IPS-15b (cell line): Measurements from ENCODE around the gene THBS2.
"Not testable (repeated sequence)": the region's sequence is repeated elsewhere in the genome, so short reads cannot be mapped to it uniquely, and the experiment has no call there.

Experiments
- H3K27me3 ChIP-seq: one replicate; pipeline ENCODE4 v1.6.1; 2013; ENCODE audit warnings: low read length; ENCODE audit not compliant: control insufficient read depth, insufficient read depth
- H3K36me3 ChIP-seq: one replicate; pipeline ENCODE4 v1.6.1; 2013; ENCODE audit warnings: low read length; ENCODE audit not compliant: control insufficient read depth, insufficient read depth
- H3K4me1 ChIP-seq: one replicate; pipeline ENCODE4 v1.6.1; 2013; ENCODE audit warnings: mild to moderate bottlenecking, low read length; ENCODE audit not compliant: control insufficient read depth, insufficient read depth
- H3K4me3 ChIP-seq: one replicate; pipeline ENCODE4 v1.5.1; 2013; ENCODE audit warnings: low read depth, low read length
- H3K9ac ChIP-seq: one replicate; pipeline ENCODE4 v1.6.1; 2013; ENCODE audit warnings: low read depth, mild to moderate bottlenecking, low read length
- H3K9me3 ChIP-seq: one replicate; pipeline ENCODE4 v1.6.1; 2013; ENCODE audit warnings: mild to moderate bottlenecking, low read length; ENCODE audit not compliant: control insufficient read depth, insufficient read depth

Gene THBS2

DNA sequence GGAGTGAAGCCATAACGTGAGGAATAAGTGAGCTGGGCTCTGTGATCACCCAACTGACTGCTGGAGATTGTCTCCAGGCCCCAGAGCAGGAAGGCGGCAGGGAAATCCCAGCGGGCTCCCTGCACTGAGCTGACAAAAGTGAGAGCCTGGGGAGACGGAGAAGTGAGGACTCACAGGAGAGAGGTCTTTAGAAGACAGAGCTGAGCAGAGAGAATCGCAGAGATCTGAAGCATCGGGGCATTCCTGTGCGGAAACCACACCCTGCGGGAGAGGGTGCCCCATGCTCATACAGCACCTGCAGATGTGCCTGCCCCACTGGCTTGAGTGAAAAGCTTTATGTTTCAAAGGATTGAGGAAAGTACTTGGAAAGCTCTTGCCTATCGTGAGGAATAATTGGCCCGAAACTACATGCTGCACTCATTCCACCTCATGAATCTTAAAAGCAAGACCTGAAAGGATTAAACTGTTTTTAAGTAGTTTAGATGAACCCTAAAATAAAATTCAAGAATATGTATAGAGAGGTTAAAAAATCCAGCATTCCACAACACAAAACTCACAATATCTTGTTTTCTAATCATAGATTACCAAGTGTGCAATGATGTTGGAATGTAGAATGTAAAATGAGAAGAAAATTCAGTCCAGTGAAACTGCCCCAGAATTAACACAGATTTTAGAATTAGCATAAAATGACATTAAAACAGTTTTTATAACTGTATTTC, 17.7 kb upstream of the THBS2 start:
- no peaks in the 10 kb centered on the region for H3K36me3 ChIP-seq
- no peaks in the 10 kb centered on the region for H3K27me3 ChIP-seq
- H3K4me1 ChIP-seq, result peaks cover 13% of the 10 kb centered on the region
- H3K9me3 ChIP-seq, result no peaks in the 10 kb centered on the region
- H3K9ac ChIP-seq, result no peak overlapping the region
- H3K4me3 ChIP-seq, result no peak overlapping the region

DNA sequence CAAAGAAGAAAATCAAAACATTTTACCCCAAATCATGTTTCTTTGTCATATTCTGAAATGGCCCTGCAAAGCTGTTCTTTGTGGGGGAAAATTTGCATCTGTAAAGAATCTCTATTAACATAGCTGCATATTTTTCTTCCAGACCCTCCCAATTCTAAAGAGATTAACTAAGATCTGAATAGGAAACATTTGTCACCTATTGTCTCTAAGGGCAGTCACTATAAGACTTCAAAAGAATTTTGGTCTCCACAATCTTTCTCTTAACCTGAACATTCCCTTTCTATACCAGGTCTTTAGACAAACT, 16.4 kb upstream of the THBS2 start:
- not testable (repeated sequence) for H3K36me3 ChIP-seq, H3K9ac ChIP-seq, H3K4me3 ChIP-seq, H3K9me3 ChIP-seq, H3K27me3 ChIP-seq
- peaks cover 13% of the 10 kb centered on the region for H3K4me1 ChIP-seq

DNA sequence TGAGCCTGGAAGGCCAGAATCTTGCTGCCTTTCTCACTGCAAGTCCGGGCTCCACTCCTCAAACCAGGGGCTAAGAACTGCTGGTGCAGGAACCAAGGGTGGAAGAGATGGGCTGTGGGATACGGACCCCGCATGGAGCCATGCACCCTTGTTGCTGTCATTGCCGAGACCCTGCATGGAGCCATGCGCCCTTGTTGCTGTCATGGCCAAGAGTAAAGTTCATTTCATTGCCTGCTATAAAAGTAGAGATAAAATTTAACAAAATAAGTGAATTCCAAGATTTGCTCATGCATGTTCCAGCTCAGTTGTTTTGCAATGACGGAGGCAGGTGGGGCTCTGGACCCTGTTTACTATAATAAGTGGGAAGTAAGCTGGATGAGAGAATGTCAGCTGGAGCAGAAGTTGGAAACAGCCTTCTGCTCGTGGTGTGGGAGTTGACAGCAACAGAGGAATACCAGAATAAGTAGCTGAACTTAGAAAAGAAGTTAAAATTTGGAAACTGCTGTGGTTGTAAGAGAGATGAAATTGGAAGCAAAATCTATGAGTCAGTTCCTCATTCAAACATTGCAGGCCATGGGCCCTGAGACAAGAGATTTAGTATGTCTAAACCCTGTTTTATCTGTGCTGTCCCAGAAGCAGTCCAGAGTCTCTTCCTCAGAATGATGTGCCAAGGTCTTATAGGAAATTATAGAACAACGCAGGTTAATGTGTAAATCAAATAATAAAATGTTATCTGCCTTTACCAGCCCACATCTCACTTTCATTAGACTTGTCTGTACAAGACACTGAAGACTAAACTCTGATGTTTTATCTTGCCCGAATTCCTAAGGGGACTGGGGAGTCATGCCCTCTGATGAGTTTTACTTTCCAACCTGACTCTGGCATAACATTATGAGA, 15.8 kb upstream of the THBS2 start:
- no peaks in the 10 kb centered on the region for H3K27me3 ChIP-seq
- no peaks in the 10 kb centered on the region for H3K9me3 ChIP-seq
- no peak overlapping the region for H3K4me3 ChIP-seq
- no peak overlapping the region for H3K9ac ChIP-seq
- H3K4me1 ChIP-seq, result peaks cover 13% of the 10 kb centered on the region
- no peaks in the 10 kb centered on the region for H3K36me3 ChIP-seq

DNA sequence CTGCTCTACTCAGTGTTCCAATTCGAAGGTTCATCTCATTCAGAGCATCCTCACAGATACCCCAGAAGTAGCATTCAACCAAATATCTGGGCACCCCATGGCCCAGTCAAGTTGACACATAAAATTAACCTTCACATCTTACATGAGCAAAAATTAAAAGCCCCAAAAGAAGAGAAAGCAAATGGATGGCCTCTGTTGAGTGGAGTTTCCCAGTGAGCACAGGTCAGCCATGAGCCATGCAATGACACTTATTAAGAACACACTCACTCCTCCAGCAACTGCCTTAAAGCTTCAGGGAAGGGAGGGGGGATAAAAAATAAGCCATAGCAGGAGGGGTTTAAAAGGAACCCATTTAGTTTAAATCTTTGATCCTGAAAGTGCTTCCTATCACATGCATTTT, 14.6 kb upstream of the THBS2 start:
- Histone ChIP-seq H3K9ac (no peak overlapping the region), H3K36me3 (no peaks in the 10 kb centered on the region), H3K4me1 (peaks cover 13% of the 10 kb centered on the region), H3K9me3 (no peaks in the 10 kb centered on the region), H3K27me3 (no peaks in the 10 kb centered on the region), H3K4me3 (no peak overlapping the region)

DNA sequence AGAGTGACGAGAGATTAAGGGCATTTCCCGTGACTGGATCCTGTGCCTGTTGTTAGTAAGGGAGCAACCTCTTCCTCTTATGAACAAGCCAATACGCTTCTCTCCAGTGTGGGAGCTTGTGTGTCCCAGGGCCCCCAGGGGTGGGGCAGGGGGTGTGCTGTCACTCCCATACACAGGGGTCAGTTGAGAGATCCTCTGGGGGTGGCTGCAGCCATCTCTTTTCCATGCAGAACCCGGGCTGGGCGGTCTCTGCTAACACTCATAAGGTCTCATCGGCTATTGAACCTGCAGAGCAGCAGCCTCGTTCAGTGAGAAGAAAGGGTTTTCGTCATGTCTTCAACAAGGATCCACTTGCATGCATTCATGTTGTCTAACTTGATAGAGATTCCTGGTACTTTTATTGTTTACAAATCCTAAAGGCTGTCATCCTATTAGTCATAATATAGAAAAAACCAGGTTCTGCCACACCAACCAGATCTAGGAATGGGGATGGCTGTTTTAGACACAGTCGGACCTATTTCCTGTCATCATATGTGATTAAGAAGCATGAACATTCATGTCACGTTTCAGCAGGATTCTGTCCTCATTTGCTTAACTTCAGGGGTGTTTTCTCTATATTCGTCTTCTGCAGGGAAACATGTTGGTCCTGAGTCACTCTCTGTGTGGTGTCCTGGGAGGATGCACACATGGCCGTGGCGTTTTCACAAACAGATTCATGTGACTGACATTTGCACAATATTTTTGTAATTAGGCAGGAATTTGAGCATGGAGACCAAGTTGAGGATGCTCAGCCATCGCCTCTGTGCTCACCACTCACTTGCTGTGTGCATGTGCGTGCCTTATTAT, 13.3 kb upstream of the THBS2 start:
- no peak overlapping the region for H3K9ac ChIP-seq
- peaks cover 13% of the 10 kb centered on the region for H3K4me1 ChIP-seq
- no peak overlapping the region for H3K4me3 ChIP-seq
- H3K36me3 ChIP-seq, result no peaks in the 10 kb centered on the region
- no peaks in the 10 kb centered on the region for H3K9me3 ChIP-seq
- no peaks in the 10 kb centered on the region for H3K27me3 ChIP-seq

DNA sequence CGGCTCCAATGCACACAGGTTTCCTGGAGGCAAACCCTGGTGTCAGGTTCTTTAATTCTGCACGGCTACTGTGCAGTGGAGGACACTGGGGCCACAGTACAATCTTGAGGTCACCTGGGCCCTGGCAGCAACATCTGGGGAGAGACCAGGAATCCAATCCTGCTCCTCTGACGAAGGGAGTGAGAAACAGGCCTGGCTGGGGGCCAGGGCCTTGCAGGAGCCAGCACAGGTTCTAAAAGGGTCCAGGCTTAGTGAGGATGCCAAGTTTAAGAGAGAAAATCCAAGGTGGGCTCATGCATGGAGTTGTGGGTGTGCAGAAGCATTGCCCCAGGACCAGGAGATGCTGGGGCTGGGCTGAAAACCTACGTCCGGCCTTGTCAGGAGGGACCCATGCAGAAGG, 12.6 kb upstream of the THBS2 start:
- H3K4me1 ChIP-seq, result peaks cover 7% of the 10 kb centered on the region
- no peak overlapping the region for H3K9ac ChIP-seq
- no peaks in the 10 kb centered on the region for H3K27me3 ChIP-seq
- no peak overlapping the region for H3K4me3 ChIP-seq
- no peaks in the 10 kb centered on the region for H3K36me3 ChIP-seq
- no peaks in the 10 kb centered on the region for H3K9me3 ChIP-seq

DNA sequence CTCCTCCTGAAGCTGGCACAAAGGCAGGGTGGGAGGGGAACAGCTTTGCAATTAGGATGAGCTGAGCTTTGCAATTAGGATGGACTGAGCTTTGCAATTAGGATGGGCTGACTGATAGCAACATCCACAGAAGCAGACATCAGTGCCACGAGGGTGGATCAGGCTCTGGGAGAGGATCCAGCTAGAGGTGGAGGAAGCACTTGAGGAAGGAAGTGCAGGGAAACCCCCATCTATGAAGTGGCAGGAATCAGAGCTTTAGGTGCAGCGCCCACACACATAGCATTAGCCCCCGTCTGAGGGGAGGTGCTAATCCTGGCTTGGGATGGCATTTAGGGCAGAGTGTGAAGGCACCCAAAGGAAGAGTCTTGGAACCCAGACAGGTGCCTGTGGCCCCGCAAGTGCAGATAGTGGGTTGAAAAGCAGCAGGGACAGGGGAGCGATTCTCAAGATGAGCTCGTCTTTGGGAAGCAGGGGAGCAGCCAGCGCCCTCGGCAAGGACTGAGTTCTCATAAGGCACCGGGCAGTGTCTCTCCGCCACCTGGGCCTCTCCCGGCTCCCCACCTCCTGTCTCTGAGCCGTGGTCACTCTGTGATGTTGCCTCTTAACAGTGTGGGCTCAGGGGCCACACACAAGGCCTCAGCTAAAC, 12.0 kb upstream of the THBS2 start:
- H3K9me3 ChIP-seq, result no peaks in the 10 kb centered on the region
- no peaks in the 10 kb centered on the region for H3K36me3 ChIP-seq
- no peak overlapping the region for H3K4me3 ChIP-seq
- no peaks in the 10 kb centered on the region for H3K27me3 ChIP-seq
- peaks cover 7% of the 10 kb centered on the region for H3K4me1 ChIP-seq
- no peak overlapping the region for H3K9ac ChIP-seq

DNA sequence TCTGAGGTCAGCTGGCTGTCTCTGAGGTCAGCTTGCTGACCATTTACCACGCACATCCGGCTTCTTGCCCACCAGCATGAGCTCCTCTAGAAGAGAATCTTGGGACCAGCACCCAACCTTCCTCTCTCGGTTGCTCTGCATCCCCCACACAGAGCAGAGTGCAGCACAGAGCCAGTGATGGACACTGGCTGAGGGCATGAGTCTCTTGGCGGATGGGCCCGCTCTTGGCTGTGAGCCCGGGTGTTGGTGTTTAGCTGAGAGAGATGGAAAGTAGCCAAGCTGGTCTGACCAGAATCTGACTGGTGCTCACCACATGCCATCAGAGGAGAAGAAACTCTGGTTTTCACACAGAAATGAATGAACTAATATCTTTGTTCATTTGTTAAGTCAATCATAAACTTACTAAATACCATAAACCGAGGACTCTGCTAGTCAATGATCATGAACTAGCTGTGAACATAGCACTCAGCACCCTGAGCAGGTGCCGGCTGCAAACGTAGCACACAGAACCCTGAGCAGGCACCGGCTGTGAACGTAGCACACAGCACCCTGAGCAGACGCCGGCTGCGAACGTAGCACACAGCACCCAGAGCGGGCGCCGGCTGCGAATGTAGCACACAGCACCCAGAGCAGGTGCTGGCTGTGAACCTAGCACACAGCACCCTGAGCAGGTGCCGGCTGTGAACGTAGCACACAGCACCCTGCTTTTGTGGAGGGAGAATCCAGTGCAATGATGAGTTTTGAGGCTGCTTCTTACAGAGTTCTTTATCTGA, 10.4 kb upstream of the THBS2 start:
- Histone ChIP-seq H3K9me3 (no peaks in the 10 kb centered on the region), H3K9ac (no peak overlapping the region), H3K4me3 (no peak overlapping the region), H3K36me3 (no peaks in the 10 kb centered on the region), H3K4me1 (no peaks in the 10 kb centered on the region), H3K27me3 (no peaks in the 10 kb centered on the region)

DNA sequence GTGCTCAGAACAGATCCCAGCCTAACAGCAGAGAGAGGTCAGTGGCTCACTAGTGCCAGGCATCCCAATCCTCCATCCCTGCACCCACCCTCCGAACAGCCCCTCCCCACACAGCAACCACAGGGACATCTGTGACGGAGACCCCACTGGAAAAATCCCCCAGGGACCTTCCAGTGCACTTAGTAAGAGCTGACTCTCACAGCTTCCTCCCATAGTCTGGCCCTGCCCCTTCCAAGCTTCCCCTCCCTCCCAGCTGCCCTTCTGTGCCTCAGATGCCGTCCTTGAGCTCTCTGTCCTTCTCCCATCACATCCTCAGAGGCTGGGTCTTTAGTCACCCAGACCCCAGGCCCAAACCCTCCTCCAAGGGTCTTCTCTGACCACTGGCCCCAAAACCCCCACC, 9.7 kb upstream of the THBS2 start:
- H3K4me1 ChIP-seq, result no peaks in the 10 kb centered on the region
- H3K36me3 ChIP-seq, result no peaks in the 10 kb centered on the region
- no peak overlapping the region for H3K9ac ChIP-seq
- H3K27me3 ChIP-seq, result no peaks in the 10 kb centered on the region
- no peaks in the 10 kb centered on the region for H3K9me3 ChIP-seq
- H3K4me3 ChIP-seq, result no peak overlapping the region

DNA sequence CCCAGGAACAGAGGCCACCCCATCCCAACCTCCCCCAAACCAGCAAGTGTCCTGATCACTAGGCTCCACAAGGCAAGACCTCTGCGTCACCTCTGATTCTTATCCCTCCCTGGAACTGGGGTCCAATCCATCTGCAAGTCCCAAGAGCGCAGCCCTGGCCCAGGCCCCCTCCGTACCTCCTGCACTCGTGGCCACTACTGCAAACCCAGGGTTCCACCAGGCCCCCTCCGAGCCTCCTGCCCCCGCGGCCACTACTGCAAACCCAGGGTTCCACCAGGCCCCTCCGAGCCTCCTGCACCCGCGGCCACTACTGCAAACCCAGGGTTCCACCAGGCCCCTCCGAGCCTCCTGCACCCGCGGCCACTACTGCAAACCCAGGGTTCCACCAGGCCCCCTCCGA, 9.0 kb upstream of the THBS2 start:
- H3K4me1 ChIP-seq, H3K9me3 ChIP-seq, H3K27me3 ChIP-seq, H3K4me3 ChIP-seq, H3K36me3 ChIP-seq, H3K9ac ChIP-seq: not testable (repeated sequence)

DNA sequence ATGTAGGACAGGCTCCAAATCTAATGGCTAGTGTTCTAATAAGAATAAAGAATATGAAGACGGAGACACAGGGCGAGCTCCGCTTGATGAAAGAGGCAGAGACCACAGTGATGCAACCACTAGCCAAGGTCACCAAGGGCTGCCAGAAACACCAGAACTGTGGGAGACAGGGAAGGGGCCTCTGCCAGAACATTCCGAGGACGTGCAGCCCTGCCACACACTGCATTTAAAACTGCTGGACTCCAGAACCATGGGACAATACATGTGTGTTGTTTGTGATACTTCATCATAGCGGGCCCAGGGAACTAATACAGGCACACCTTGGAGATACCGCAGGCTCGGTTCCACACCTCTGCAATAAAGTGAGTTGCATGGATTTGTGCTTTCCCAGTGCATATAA, 2.9 kb upstream of the THBS2 start:
- Histone ChIP-seq H3K9me3 (no peaks in the 10 kb centered on the region), H3K9ac (no peak overlapping the region), H3K27me3 (peaks cover 27% of the 10 kb centered on the region), H3K4me1 (peaks cover 20% of the 10 kb centered on the region), H3K36me3 (no peaks in the 10 kb centered on the region), H3K4me3 (no peak overlapping the region)
